DND-41 (cell line): ENCODE data around the gene KLC1.

Source experiments
- CTCF ChIP-seq: IDR thresholded peaks from 2 replicates; pipeline ENCODE4 v1.5.1; 2012; ENCODE audit warnings: borderline replicate concordance, low read length, moderate library complexity, mild to moderate bottlenecking; ENCODE audit not compliant: poor library complexity, severe bottlenecking; ENCODE audit errors: extremely low read depth
- EZH2 ChIP-seq: IDR thresholded peaks from 3 replicates; pipeline ENCODE4 v1.6.1; 2012; ENCODE audit warnings: borderline replicate concordance, low read depth, mild to moderate bottlenecking, moderate library complexity, low read length, inconsistent platforms; ENCODE audit not compliant: severe bottlenecking

GRCh38 chr14:103723748-103724081 lies 94.7 kb downstream of the KLC1 start:
- TF ChIP-seq EZH2: no peak
- TF ChIP-seq CTCF: no peak
